ENCODE results near the gene FLOT2. TPM values are rescaled to one million over a fixed set of nuclear protein-coding genes. Genes with fewer than 3 reads are reported as not detected.
A peak's percentile ranks its signal among the peaks of the same experiment; 100 is the strongest.

The FLOT2 gene
- total RNA-seq, 4 donors from 2014 or later = 31.3 to 117 (median 37.4) TPM

DNA sequence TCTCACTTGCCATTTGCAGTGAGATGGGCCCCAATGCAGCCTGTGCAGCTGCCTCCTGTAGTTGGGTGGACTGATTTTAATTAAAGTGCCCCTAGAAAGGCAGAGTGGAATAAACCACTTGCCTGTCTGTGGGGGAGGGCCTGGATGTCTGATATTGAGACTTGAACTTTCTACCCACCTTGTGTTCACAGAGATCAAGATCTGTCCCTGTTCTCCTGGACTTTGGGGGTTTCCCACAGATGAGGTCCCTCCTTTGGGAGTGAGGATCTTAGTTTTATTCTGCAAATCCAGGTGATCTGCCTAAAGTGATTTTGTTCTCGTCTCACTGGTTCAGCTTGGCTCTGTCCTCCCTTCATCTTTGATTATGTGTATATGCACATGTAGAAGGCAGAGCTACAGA, 13.0 kb upstream of the FLOT2 start:
- no peak for DNase-seq
- H3K4me3 ChIP-seq = no peak overlapping the region
- peaks cover 11 to 14% of the 10 kb centered on the region in 2 donors for H3K4me1 ChIP-seq
- no peaks in the 10 kb centered on the region for H3K9me3 ChIP-seq
- no peak for TF ChIP-seq POLR2A (IDR thresholded peaks at IDR 0.05)
- TF ChIP-seq, protein P1, sequence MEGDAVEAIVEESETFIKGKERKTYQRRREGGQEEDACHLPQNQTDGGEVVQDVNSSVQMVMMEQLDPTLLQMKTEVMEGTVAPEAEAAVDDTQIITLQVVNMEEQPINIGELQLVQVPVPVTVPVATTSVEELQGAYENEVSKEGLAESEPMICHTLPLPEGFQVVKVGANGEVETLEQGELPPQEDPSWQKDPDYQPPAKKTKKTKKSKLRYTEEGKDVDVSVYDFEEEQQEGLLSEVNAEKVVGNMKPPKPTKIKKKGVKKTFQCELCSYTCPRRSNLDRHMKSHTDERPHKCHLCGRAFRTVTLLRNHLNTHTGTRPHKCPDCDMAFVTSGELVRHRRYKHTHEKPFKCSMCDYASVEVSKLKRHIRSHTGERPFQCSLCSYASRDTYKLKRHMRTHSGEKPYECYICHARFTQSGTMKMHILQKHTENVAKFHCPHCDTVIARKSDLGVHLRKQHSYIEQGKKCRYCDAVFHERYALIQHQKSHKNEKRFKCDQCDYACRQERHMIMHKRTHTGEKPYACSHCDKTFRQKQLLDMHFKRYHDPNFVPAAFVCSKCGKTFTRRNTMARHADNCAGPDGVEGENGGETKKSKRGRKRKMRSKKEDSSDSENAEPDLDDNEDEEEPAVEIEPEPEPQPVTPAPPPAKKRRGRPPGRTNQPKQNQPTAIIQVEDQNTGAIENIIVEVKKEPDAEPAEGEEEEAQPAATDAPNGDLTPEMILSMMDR (IDR thresholded peaks at IDR 0.05) = no peak
- intact Hi-C loops (cut with DNase I; ENCODE audit: low total_unique reads) = no loop called here
- H3K36me3 ChIP-seq = no peaks in the 10 kb centered on the region
- no peaks in the 10 kb centered on the region for H3K27me3 ChIP-seq
- H3K27ac ChIP-seq = no peak overlapping the region

DNA sequence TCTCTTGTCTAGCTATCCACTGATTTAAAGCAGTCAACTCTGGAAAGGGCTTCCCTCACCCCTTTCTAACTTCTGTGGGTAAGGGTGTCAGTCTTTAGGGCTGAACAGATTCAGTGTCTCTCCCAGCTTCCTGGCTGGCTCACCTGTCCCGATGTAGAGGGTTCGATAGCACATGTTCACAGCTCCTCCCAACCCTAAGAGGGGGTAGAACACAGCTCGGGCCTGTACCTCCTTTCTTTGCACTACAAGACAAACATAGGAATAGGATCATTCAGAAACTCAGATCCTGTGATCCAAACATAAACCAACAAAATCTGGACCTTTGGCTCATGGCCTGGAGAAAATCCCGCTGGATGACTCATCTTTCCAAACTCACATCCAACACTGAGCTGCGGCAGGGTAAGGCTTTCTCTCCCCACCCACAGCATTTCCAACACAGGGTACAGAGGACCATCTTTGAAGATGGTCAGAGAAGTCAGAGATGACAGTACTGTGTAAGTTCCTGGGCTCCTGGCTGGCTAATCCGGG, 11.2 kb upstream of the FLOT2 start:
- Histone ChIP-seq H3K36me3 (no peaks in the 10 kb centered on the region), H3K27ac (peak overlapping the region; percentile 78 to 84), H3K27me3 (no peaks in the 10 kb centered on the region), H3K4me1 (peaks cover 11 to 14% of the 10 kb centered on the region in 2 donors), H3K4me3 (no peak overlapping the region), H3K9me3 (no peaks in the 10 kb centered on the region)
- TF ChIP-seq POLR2A (IDR thresholded peaks at IDR 0.05) = no peak
- TF ChIP-seq, protein P1 (IDR thresholded peaks at IDR 0.05) = no peak
- peak; percentile 73 to 76 for DNase-seq
- intact Hi-C loops (cut with DNase I; ENCODE audit: low total_unique reads) = no loop called here

DNA sequence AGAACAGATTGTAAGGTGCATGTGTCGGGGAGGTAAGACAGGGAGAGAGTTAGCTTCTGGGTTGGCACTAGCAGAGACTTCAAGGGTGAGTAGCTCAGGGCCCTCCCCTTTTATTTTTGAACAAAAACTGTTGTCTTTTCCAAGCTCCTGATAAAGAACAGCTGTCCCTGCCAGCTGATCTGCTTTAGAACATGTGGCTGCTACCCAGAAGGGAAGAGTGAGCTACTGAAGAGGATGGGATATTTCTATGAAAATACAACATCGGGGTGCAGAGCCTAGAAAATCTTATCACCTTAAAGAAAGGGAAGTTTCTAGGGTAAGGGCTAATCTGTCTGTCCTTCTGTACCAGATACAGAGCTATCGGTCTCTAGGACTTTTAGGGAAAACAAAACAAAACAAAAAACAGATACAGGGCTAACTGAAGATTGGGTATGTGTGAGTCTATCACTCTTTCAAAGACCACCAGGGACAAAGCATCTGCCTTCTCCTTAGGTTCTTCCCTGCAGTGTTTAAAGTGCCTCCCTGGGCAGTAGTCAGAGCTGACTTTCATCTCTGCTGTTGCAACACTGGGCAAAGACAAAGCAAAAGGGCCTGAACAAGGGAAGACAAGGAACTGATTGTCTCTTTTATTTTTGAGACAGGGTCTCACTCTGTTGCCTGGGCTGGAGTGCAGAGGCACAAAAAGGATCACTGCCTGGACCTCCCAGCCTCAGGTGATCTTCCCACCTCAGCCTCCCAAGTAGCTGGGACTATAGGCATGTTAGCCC, 10.4 kb upstream of the FLOT2 start:
- intact Hi-C loops (cut with DNase I; ENCODE audit: low total_unique reads) = no loop called here
- Histone ChIP-seq H3K4me3 (no peak overlapping the region), H3K27me3 (no peaks in the 10 kb centered on the region), H3K9me3 (no peaks in the 10 kb centered on the region), H3K36me3 (no peaks in the 10 kb centered on the region), H3K27ac (peak overlapping the region; percentile 78 to 84), H3K4me1 (peaks cover 14 to 15% of the 10 kb centered on the region in 2 donors)
- DNase-seq = no peak
- TF ChIP-seq, protein P1 (IDR thresholded peaks at IDR 0.05) = no peak
- no peak for TF ChIP-seq POLR2A (IDR thresholded peaks at IDR 0.05)

GRCh38 chr17:28906706-28907438, 9.3 kb upstream of the FLOT2 start:
- Histone ChIP-seq H3K27ac (peak overlapping the region; percentile 78 to 84), H3K36me3 (no peaks in the 10 kb centered on the region), H3K4me3 (no peak overlapping the region), H3K9me3 (no peaks in the 10 kb centered on the region), H3K27me3 (no peaks in the 10 kb centered on the region), H3K4me1 (peaks cover 14 to 15% of the 10 kb centered on the region in 2 donors)
- TF ChIP-seq POLR2A (IDR thresholded peaks at IDR 0.05) = no peak
- TF ChIP-seq, protein P1 (IDR thresholded peaks at IDR 0.05) = no peak
- DNase-seq = no peak
- intact Hi-C loops (cut with DNase I; ENCODE audit: low total_unique reads) = no loop called here

- DNase-seq = no peak
- Histone ChIP-seq H3K27ac (no peak overlapping the region), H3K36me3 (no peaks in the 10 kb centered on the region), H3K9me3 (no peaks in the 10 kb centered on the region), H3K4me1 (peaks cover 14 to 15% of the 10 kb centered on the region in 2 donors), H3K27me3 (no peaks in the 10 kb centered on the region), H3K4me3 (no peak overlapping the region)
- no peak for TF ChIP-seq POLR2A (IDR thresholded peaks at IDR 0.05)
- TF ChIP-seq, protein P1 (IDR thresholded peaks at IDR 0.05) = no peak
- intact Hi-C loops (cut with DNase I; ENCODE audit: low total_unique reads) = no loop called here
Measured at GRCh38 chr17:28906276-28906675, 8.7 kb upstream of the FLOT2 start.

All from uterus (tissue), 4 donors.